ENCODE data around the gene FRMD4B. TPM values are rescaled to one million over a fixed set of nuclear protein-coding genes. Genes with fewer than 3 reads are reported as not detected.
"Not testable (repeated sequence)": the region's sequence is repeated elsewhere in the genome, so short reads cannot be mapped to it uniquely, and the experiment has no call there.

Gene FRMD4B
- total and polyA plus RNA-seq, 2 experiments from 2014 or later = 6.4 to 12.8 TPM

- TF ChIP-seq, protein P1, sequence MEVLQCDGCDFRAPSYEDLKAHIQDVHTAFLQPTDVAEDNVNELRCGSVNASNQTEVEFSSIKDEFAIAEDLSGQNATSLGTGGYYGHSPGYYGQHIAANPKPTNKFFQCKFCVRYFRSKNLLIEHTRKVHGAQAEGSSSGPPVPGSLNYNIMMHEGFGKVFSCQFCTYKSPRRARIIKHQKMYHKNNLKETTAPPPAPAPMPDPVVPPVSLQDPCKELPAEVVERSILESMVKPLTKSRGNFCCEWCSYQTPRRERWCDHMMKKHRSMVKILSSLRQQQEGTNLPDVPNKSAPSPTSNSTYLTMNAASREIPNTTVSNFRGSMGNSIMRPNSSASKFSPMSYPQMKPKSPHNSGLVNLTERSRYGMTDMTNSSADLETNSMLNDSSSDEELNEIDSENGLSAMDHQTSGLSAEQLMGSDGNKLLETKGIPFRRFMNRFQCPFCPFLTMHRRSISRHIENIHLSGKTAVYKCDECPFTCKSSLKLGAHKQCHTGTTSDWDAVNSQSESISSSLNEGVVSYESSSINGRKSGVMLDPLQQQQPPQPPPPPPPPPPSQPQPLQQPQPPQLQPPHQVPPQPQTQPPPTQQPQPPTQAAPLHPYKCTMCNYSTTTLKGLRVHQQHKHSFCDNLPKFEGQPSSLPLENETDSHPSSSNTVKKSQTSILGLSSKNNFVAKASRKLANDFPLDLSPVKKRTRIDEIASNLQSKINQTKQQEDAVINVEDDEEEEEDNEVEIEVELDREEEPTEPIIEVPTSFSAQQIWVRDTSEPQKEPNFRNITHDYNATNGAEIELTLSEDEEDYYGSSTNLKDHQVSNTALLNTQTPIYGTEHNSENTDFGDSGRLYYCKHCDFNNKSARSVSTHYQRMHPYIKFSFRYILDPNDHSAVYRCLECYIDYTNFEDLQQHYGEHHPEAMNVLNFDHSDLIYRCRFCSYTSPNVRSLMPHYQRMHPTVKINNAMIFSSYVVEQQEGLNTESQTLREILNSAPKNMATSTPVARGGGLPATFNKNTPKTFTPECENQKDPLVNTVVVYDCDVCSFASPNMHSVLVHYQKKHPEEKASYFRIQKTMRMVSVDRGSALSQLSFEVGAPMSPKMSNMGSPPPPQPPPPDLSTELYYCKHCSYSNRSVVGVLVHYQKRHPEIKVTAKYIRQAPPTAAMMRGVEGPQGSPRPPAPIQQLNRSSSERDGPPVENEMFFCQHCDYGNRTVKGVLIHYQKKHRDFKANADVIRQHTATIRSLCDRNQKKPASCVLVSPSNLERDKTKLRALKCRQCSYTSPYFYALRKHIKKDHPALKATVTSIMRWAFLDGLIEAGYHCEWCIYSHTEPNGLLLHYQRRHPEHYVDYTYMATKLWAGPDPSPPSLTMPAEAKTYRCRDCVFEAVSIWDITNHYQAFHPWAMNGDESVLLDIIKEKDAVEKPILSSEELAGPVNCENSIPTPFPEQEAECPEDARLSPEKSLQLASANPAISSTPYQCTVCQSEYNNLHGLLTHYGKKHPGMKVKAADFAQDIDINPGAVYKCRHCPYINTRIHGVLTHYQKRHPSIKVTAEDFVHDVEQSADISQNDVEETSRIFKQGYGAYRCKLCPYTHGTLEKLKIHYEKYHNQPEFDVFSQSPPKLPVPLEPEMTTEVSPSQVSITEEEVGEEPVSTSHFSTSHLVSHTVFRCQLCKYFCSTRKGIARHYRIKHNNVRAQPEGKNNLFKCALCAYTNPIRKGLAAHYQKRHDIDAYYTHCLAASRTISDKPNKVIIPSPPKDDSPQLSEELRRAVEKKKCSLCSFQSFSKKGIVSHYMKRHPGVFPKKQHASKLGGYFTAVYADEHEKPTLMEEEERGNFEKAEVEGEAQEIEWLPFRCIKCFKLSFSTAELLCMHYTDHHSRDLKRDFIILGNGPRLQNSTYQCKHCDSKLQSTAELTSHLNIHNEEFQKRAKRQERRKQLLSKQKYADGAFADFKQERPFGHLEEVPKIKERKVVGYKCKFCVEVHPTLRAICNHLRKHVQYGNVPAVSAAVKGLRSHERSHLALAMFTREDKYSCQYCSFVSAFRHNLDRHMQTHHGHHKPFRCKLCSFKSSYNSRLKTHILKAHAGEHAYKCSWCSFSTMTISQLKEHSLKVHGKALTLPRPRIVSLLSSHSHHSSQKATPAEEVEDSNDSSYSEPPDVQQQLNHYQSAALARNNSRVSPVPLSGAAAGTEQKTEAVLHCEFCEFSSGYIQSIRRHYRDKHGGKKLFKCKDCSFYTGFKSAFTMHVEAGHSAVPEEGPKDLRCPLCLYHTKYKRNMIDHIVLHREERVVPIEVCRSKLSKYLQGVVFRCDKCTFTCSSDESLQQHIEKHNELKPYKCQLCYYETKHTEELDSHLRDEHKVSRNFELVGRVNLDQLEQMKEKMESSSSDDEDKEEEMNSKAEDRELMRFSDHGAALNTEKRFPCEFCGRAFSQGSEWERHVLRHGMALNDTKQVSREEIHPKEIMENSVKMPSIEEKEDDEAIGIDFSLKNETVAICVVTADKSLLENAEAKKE (CRISPR knock-in tag; IDR thresholded peaks at IDR 0.05) = no peak
- TF ChIP-seq REST (IDR thresholded peaks at IDR 0.05; ENCODE audit: unreplicated experiment) (no peak), STAT1 (IDR thresholded peaks at IDR 0.05; ENCODE audit: unreplicated experiment) (no peak), ZNF114 (CRISPR knock-in tag; IDR thresholded peaks at IDR 0.05) (no peak), POLR2AphosphoS5 (IDR thresholded peaks at IDR 0.05; ENCODE audit: low read depth) (no peak), NANOG (IDR thresholded peaks at IDR 0.05; ENCODE audit: borderline replicate concordance) (no peak), EZH2 (IDR thresholded peaks at IDR 0.05; ENCODE audit: low read depth, unreplicated experiment) (no peak)
Measured at GRCh38 chr3:69276884-69277283, 109.0 kb downstream of the FRMD4B start (continued).

DNA sequence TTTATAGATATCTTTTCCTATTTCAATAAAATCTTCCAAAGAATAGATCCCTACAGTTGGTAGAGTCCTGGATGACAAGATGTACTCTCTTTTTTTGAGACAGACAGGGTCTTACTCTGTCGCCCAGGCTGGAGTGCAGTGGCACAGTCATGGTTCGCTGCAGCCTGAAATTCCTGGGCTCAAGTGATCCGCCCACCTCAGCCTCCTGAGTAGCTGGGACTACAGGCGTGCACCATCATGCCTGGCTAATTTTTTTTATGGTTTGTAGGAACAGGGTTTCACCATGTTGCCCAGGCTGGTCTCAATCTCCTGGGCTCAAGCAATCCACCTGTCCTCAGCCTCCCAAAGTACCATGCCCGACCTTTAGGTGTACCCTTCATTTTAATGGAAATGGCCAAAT is 109.7 kb downstream of the FRMD4B start:
- not testable (repeated sequence) for H2AFZ ChIP-seq; H3K27me3 ChIP-seq (ENCODE audit: insufficient read depth); H3K4me1 Mint-ChIP-seq; H3K4me1 ChIP-seq (ENCODE audit: insufficient read depth); H3K36me3 Mint-ChIP-seq (ENCODE audit: low read depth); DNase-seq (ENCODE audit: low spot score); H4K20me1 ChIP-seq (replicated peaks; ENCODE audit: insufficient read depth); H3K9me2 ChIP-seq (ENCODE audit: insufficient read depth); H3K27ac Mint-ChIP-seq; H3K27me3 Mint-ChIP-seq (ENCODE audit: insufficient read depth, low read depth, poor library complexity); H3K4me3 Mint-ChIP-seq; H3K4me2 ChIP-seq; H3K27ac ChIP-seq (ENCODE audit: low read depth); H3K79me2 ChIP-seq (replicated peaks; ENCODE audit: insufficient read depth); H3K4me3 ChIP-seq; H3K9me3 Mint-ChIP-seq; ATAC-seq; H3K36me3 ChIP-seq (ENCODE audit: insufficient read depth); H3F3A ChIP-seq (replicated peaks; ENCODE audit: low read depth)
